Uterus (tissue), 4 donors: Measurements from ENCODE around the gene OTOP2. TPM values are rescaled to one million over a fixed set of nuclear protein-coding genes. Genes with fewer than 3 reads are reported as not detected.

Source experiments
- DNase-seq, 2 donors: peaks; one replicate each; pipeline ENCODE4 v3.0.0-alpha.2; 2019 to 2020
- H3K27ac ChIP-seq, 2 donors: fragments of 200-600 bp; sonication (generic); 1 replicate in 1 of 2; 2 replicates in 1 of 2; pipeline ENCODE4 v1.5.1; 2016 to 2018
- H3K27me3 ChIP-seq, 2 donors: fragments of 200-600 bp; sonication (generic); one replicate each; pipeline ENCODE4 v1.5.1; 2018 to 2019; ENCODE audit warnings: control low read depth in 1 of 2
- H3K36me3 ChIP-seq, 2 donors: fragments of 200-600 bp; sonication (generic); one replicate each; pipeline ENCODE4 v1.5.1; 2019; ENCODE audit warnings: control low read depth in 1 of 2
- H3K4me1 ChIP-seq, 2 donors: fragments of 200-600 bp; sonication (generic); one replicate each; pipeline ENCODE4 v1.5.1; 2018 to 2019; ENCODE audit warnings: control low read depth in 1 of 2
- H3K4me3 ChIP-seq, 2 donors: fragments of 200-600 bp; sonication (generic); 1 replicate in 1 of 2; 2 replicates in 1 of 2; pipeline ENCODE4 v1.5.1; 2018 to 2019; ENCODE audit warnings: mild to moderate bottlenecking in 1 of 2
- H3K9me3 ChIP-seq, 2 donors: fragments of 200-600 bp; sonication (generic); one replicate each; pipeline ENCODE4 v1.5.1; 2019; ENCODE audit warnings: control low read depth in 1 of 2
- POLR2A ChIP-seq, 2 donors: fragments of 450-650 bp; IDR thresholded peaks; one replicate each; pipeline ENCODE4 v1.6.1; 2016; ENCODE audit warnings: antibody characterized with exemption in 2 of 2, mild to moderate bottlenecking in 1 of 2, moderate library complexity in 1 of 2
- intact Hi-C: fragments of 100-400 bp; cut with DNase I; formaldehyde crosslinking; loops from one replicate; pipeline ENCODE4 v1.15.1; 2023; ENCODE audit warnings: low total_unique reads
- total RNA-seq, 4 donors: library from RNA; depleted of rRNA in 3 of 4; stranded (reverse); fragments of >200 nt in 3 of 4; gene quantifications; one replicate each; pipeline versions ENCODE4 v1.1.0 to v1.2.4, GENCODE V29; 2014 to 2023
- TF ChIP-seq, protein P1 (sequence below), 4 experiments: fragments of 200-600 bp in 2 of 4; fragments of 450-650 bp in 2 of 4; sonication (generic) in 2 of 4; IDR thresholded peaks; one replicate each; pipeline ENCODE4 v1.5.1; 2016 to 2019; ENCODE audit warnings: antibody characterized with exemption in 4 of 4, mild to moderate bottlenecking in 2 of 4, moderate library complexity in 1 of 4
- donor health status: DM: yes; HTN: yes; CAD: no.

Gene OTOP2
- total RNA-seq, 4 donors from 2014 or later: 0.46 TPM; not detected in 3

DNA sequence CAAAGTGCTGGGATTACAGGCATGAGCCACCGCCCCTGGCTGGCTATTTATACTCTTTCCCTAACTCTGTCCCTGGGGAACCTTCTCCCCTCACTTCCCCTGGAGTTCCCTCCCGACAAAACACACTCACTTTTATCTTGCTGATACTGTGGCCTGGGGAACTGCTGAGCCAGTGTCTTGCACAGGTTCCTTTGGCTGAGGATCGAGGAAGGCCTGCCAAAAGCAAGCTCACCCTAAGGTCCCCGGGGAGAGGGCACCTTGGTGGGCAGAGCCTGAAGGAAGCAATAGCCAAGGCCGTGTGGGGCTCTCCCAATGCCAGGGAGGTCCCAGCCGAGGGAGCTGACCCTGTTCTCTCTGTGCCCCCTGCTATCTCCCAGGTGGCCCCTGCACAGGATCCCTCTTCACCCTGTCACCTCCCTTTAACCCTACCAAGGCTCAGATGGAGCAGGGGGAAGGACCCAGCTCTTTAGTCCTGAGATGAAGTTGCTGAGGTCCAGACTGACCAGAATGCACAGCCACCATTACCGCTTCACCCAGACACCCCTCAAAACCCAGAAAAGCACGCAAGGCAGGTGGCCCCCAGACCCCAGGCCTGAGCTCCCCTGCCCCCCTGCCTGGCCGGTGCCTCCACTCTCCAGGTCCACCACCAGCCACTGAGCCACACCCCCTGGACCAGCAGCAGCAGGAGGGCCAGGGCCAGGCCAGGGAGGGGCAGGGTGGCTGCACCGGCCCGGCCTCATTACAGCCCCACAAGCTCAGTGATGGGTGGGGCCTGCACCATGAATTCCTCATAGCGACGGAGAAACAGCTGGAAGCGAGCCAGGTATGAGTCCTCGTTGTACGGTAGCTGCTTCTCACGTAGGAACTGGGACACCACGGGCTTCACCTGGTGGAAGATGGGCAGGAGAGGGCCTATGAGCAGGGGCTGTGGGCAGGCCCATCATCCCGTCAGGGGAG is 46.2 kb upstream of the OTOP2 start:
- Histone ChIP-seq H3K36me3 (no peaks in the 10 kb centered on the region), H3K4me1 (no peaks in the 10 kb centered on the region), H3K4me3 (no peak overlapping the region), H3K27ac (no peak overlapping the region), H3K9me3 (no peaks in the 10 kb centered on the region), H3K27me3 (no peaks in the 10 kb centered on the region)
- intact Hi-C loops: no loop called here
- no peak for TF ChIP-seq POLR2A (IDR thresholded peaks at IDR 0.05)
- TF ChIP-seq, protein P1, sequence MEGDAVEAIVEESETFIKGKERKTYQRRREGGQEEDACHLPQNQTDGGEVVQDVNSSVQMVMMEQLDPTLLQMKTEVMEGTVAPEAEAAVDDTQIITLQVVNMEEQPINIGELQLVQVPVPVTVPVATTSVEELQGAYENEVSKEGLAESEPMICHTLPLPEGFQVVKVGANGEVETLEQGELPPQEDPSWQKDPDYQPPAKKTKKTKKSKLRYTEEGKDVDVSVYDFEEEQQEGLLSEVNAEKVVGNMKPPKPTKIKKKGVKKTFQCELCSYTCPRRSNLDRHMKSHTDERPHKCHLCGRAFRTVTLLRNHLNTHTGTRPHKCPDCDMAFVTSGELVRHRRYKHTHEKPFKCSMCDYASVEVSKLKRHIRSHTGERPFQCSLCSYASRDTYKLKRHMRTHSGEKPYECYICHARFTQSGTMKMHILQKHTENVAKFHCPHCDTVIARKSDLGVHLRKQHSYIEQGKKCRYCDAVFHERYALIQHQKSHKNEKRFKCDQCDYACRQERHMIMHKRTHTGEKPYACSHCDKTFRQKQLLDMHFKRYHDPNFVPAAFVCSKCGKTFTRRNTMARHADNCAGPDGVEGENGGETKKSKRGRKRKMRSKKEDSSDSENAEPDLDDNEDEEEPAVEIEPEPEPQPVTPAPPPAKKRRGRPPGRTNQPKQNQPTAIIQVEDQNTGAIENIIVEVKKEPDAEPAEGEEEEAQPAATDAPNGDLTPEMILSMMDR (IDR thresholded peaks at IDR 0.05): no peak
- DNase-seq: no peak

DNA sequence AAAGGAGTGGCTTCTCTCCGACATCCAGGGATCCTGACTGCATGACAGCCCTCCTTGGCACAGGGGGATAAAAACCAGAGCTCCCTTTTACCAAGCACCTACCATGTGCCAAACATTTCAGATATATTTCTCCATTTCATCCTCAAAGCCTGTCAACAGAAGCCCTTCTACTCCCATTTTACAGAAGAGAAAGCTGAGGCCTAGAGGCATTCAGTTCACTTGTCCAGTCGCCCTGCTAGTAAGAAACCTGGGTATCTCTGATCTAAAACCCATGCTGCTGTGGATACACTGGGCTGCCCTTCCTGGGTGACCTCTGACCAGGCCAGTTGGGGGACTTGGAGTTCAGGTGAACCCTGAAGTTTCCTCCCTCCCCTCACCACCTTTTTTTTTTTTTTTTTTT is 45.4 kb upstream of the OTOP2 start:
- Histone ChIP-seq H3K9me3 (no peaks in the 10 kb centered on the region), H3K4me1 (no peaks in the 10 kb centered on the region), H3K36me3 (no peaks in the 10 kb centered on the region), H3K27ac (no peak overlapping the region), H3K4me3 (no peak overlapping the region), H3K27me3 (no peaks in the 10 kb centered on the region)
- no peak for DNase-seq
- TF ChIP-seq, protein P1 (IDR thresholded peaks at IDR 0.05): no peak
- no peak for TF ChIP-seq POLR2A (IDR thresholded peaks at IDR 0.05)
- intact Hi-C loops: no loop called here

DNA sequence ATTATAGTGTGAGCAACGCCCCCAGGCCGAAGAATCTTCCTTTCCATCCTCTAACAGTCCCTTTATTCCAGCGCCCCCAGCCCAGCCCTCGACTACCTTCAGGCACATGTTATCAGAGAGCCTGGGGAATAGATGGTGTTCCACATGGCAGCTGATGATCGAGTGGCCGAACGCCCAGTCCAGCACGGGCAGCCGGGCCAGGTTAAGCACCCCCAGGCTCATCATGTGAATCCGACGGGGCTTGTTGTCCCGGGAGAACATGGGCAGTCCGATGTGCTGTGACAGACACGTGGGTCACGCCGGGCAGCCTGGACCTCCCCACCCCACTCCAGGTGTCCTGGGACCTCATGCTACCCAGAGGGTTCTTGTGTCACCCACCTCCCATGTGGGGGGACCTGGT is 44.8 kb upstream of the OTOP2 start:
- Histone ChIP-seq H3K36me3 (no peaks in the 10 kb centered on the region), H3K4me3 (no peak overlapping the region), H3K27me3 (no peaks in the 10 kb centered on the region), H3K27ac (no peak overlapping the region), H3K9me3 (no peaks in the 10 kb centered on the region), H3K4me1 (no peaks in the 10 kb centered on the region)
- TF ChIP-seq, protein P1 (IDR thresholded peaks at IDR 0.05): no peak
- TF ChIP-seq POLR2A (IDR thresholded peaks at IDR 0.05): no peak
- intact Hi-C loops: no loop called here
- DNase-seq: no peak

DNA sequence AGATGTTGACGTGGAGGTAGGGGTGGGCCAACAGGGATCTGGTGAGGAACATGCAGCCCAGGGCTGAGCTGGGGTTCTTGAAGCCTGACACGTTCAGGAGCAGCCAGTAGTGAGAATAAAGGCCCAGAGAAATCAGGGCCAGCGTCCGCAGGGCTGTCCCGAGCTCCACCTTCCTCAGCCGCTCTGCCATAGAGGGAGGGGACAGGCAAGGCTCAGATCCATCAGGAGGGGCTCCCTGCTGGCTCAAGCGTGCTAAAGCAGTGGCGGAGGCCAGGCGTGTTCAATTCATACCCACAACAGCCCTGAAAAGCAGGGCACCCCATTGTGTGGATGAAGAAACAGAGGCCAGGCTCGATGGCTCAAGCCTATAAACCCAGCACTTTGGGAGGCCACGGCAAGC is 43.0 kb upstream of the OTOP2 start:
- no peaks in the 10 kb centered on the region for H3K9me3 ChIP-seq
- DNase-seq: no peak
- H3K4me1 ChIP-seq: no peaks in the 10 kb centered on the region
- H3K27ac ChIP-seq: no peak overlapping the region
- no peak overlapping the region for H3K4me3 ChIP-seq
- no peaks in the 10 kb centered on the region for H3K36me3 ChIP-seq
- intact Hi-C loops: no loop called here
- TF ChIP-seq, protein P1 (IDR thresholded peaks at IDR 0.05): no peak
- H3K27me3 ChIP-seq: no peaks in the 10 kb centered on the region

DNA sequence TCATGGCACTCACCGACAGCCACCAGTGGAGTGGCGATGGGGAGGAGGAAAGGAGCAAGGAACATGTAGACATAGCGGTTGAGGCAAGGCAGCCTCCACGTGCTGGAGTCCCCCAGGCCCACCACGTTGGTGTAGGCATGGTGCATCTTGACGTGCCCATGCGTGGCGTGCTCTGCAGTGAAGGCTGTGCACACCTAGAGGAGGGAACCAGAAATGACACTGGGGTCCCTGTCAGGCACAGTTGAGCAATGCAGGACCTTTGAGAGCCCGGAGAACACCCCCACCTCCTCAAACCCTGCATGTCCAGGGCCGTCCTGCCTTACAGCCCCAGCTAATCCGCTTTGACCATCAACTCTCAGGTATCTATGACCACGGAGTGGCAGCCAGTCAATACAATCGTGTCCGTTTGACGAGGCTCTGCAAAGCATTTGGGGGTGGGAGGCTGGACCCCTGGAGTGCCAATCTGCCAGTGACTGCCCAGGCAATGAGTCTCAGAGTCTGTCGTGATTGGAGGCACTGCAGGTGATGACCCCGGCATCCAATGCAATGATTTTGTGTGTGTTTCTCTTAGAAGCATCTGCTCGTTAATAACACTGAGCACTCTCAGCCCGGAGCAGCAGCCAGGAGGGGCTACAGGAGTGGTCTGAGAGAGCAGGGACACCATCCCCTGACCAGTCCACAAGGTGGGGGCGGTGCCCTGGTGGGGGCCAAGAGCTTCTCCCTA is 41.4 kb upstream of the OTOP2 start:
- TF ChIP-seq POLR2A (IDR thresholded peaks at IDR 0.05): no peak
- TF ChIP-seq, protein P1 (IDR thresholded peaks at IDR 0.05): no peak
- intact Hi-C loops: no loop called here
- DNase-seq: no peak
- no peaks in the 10 kb centered on the region for H3K9me3 ChIP-seq
- no peaks in the 10 kb centered on the region for H3K27me3 ChIP-seq
- no peaks in the 10 kb centered on the region for H3K4me1 ChIP-seq
- H3K4me3 ChIP-seq: no peak overlapping the region
- H3K36me3 ChIP-seq: no peaks in the 10 kb centered on the region
- no peak overlapping the region for H3K27ac ChIP-seq
